K562 (cell line): ENCODE measurements around the gene ENTREP3. TPM values are rescaled to one million over a fixed set of nuclear protein-coding genes. Genes with fewer than 3 reads are reported as not detected.

Experiments
- BCOR ChIP-seq: fragments of 450-650 bp; IDR thresholded peaks from 2 replicates; pipeline ENCODE4 v1.6.1; 2016
- CCNT2 ChIP-seq: IDR thresholded peaks from 2 replicates; pipeline ENCODE4 v1.6.1; 2011; ENCODE audit warnings: borderline replicate concordance, low read depth, mild to moderate bottlenecking, moderate library complexity, mixed read lengths, low read length; ENCODE audit not compliant: insufficient read length; ENCODE audit errors: extremely low read depth
- CEBPG ChIP-seq, 3 experiments: fragments of 200-800 bp in 1 of 3; sonication (Bioruptor generic) in 1 of 3; sonication (generic) in 1 of 3; formaldehyde crosslinking in 1 of 3; IDR thresholded peaks in 2 of 3; conservative IDR thresholded peaks in 1 of 3; 2 replicates each; pipeline versions ENCODE4 v1.6.1 to v1.8.0; 2016 to 2022; ENCODE audit warnings: missing compliant biosample characterization in 2 of 3, missing genetic modification characterization in 2 of 3, mild to moderate bottlenecking in 1 of 3, missing genetic modification reagents in 1 of 3
- CGGBP1 ChIP-seq: fragments of 250-450 bp; sonication (Bioruptor Pico); IDR thresholded peaks from 2 replicates; pipeline ENCODE4 v1.9.0; 2021; ENCODE audit warnings: mild to moderate bottlenecking
- FOXA3 ChIP-seq, 2 experiments: fragments of 450-650 bp in 1 of 2; sonication (generic) in 1 of 2; formaldehyde crosslinking; IDR thresholded peaks in 1 of 2; conservative IDR thresholded peaks in 1 of 2; 2 replicates each; pipeline versions ENCODE4 v1.4.0 to v1.8.0; 2020 to 2022; ENCODE audit warnings: mild to moderate bottlenecking in 2 of 2, missing genetic modification reagents in 1 of 2
- FOXJ2 ChIP-seq: fragments of 200-800 bp; sonication (Bioruptor generic); IDR thresholded peaks from 2 replicates; pipeline ENCODE4 v1.6.1; 2016; ENCODE audit warnings: missing genetic modification characterization, missing compliant biosample characterization
- FOXO4 ChIP-seq: fragments of 450-650 bp; formaldehyde crosslinking; IDR thresholded peaks from 2 replicates; pipeline ENCODE4 v1.4.0; 2020; ENCODE audit warnings: mild to moderate bottlenecking, moderate library complexity
- GTF2F1 ChIP-seq: IDR thresholded peaks from 2 replicates; pipeline ENCODE4 v1.6.1; 2011; ENCODE audit warnings: low read depth, low read length, improper control_type of control experiment
- L3MBTL2 ChIP-seq: fragments of 450-650 bp; IDR thresholded peaks from 2 replicates; pipeline ENCODE4 v1.6.1; 2016; ENCODE audit warnings: mild to moderate bottlenecking, moderate library complexity
- MEF2D ChIP-seq: conservative IDR thresholded peaks from 2 replicates; pipeline ENCODE4 v1.6.1; 2016; ENCODE audit warnings: low read depth, missing genetic modification characterization, missing compliant biosample characterization
- MLX ChIP-seq, 2 experiments: fragments of 450-650 bp in 1 of 2; sonication (generic) in 1 of 2; formaldehyde crosslinking; conservative IDR thresholded peaks; 2 replicates each; pipeline versions ENCODE4 v1.4.0 to v1.8.1; 2020 to 2022; ENCODE audit warnings: mild to moderate bottlenecking in 1 of 2, missing genetic modification reagents in 1 of 2
- POU5F1 ChIP-seq: fragments of 150-350 bp; IDR thresholded peaks from 2 replicates; pipeline ENCODE4 v1.6.1; 2014; ENCODE audit warnings: borderline replicate concordance, low read length, low read depth, mild to moderate bottlenecking; ENCODE audit not compliant: partially characterized antibody
- TAF7 ChIP-seq: fragments of 450-650 bp; IDR thresholded peaks from 2 replicates; pipeline ENCODE4 v1.6.1; 2016; ENCODE audit warnings: missing genetic modification characterization, missing compliant biosample characterization
- TCF7L2 ChIP-seq: fragments of 150-350 bp; IDR thresholded peaks from 2 replicates; pipeline ENCODE4 v1.6.1; 2016; ENCODE audit warnings: low read depth, mild to moderate bottlenecking, low read length, moderate library complexity
- THAP12 ChIP-seq: fragments of 250-450 bp; sonication (Bioruptor Pico); IDR thresholded peaks from 2 replicates; pipeline ENCODE4 v1.9.0; 2021; ENCODE audit warnings: mild to moderate bottlenecking, inconsistent platforms
- YY1 ChIP-seq, 3 experiments: IDR thresholded peaks; 2 replicates each; pipeline ENCODE4 v1.6.1; 2011; ENCODE audit warnings: low read length in 2 of 3, mild to moderate bottlenecking in 2 of 3, moderate library complexity in 2 of 3, borderline replicate concordance in 1 of 3, control low read depth in 1 of 3, low read depth in 1 of 3; ENCODE audit not compliant: insufficient read depth in 3 of 3, insufficient replicate concordance in 2 of 3, control insufficient read depth in 1 of 3, insufficient read length in 1 of 3; ENCODE audit errors: extremely low read depth in 1 of 3
- ZNF133 ChIP-seq: fragments of 250-450 bp; sonication (Bioruptor Pico); IDR thresholded peaks from 2 replicates; pipeline ENCODE4 v1.4.0; 2020; ENCODE audit warnings: mild to moderate bottlenecking
- ZNF586 ChIP-seq: fragments of 450-650 bp; formaldehyde crosslinking; conservative IDR thresholded peaks from 2 replicates; pipeline ENCODE4 v1.4.0; 2020; ENCODE audit warnings: mild to moderate bottlenecking, moderate library complexity
- ZZZ3 ChIP-seq: fragments of 450-650 bp; IDR thresholded peaks from 2 replicates; pipeline ENCODE4 v1.6.1; 2016; ENCODE audit warnings: antibody characterized with exemption, mild to moderate bottlenecking, moderate library complexity
- polyA plus RNA-seq, 8 experiments: library from polyadenylated mRNA; depleted of rRNA in 4 of 8; stranded (reverse) in 5 of 8; unstranded in 3 of 8; fragments of >200 nt; fragmentation: Nextera tagmentation in 2 of 8; fragmentation: Illumina TruSeq in 1 of 8; extraction: Ambion mirVana in 2 of 8; extraction: Trizol in 1 of 8; gene quantifications; 2 replicates each; pipeline versions ENCODE4 v1.2.1 to v1.2.3, GENCODE V29; 2011 to 2014; ENCODE audit warnings: inconsistent platforms in 1 of 8, missing spikeins in 1 of 8
- total RNA-seq, 7 experiments: library from RNA; depleted of rRNA in 6 of 7; stranded (reverse); fragments of >200 nt in 6 of 7; fragmentation: Illumina TruSeq in 2 of 7; extraction: Trizol in 2 of 7; gene quantifications; 2 replicates each; pipeline versions ENCODE4 v1.2.1 to v1.2.3, GENCODE V29; 2011 to 2021; ENCODE audit warnings: low replicate concordance in 1 of 7

The ENTREP3 gene
- total and polyA plus RNA-seq, 9 of the 15 experiments (the other 6 are each of a cell fraction or from before 2014, with no cell fraction given) = 1.9 to 41.8 (median 5.9) TPM

- TF ChIP-seq CEBPG (CRISPR knock-in tag; IDR thresholded peaks at IDR 0.05) (peak; percentile 30; the same call in 1 of the 2 replicates), CEBPG (tag; conservative IDR thresholded peaks at IDR 0.05 in 1 of 2, IDR thresholded peaks at IDR 0.05 in 1 of 2) (no peak), TCF7L2 (no peak), FOXO4 (CRISPR knock-in tag) (peak; percentile 85; the same call in 1 of the 2 replicates), MLX (CRISPR knock-in tag; conservative IDR thresholded peaks at IDR 0.05) (peak in 1 of 2 experiments; percentile 86; a peak in 2 of 4 replicates), MEF2D (no peak), BCOR (no peak), FOXJ2 (tag) (0 out of 2 replicates have a peak, but pooled peaks have one; percentile 45), CGGBP1 (CRISPR knock-in tag) (no peak), ZNF586 (CRISPR knock-in tag) (peak; percentile 37; the same call in 1 of the 2 replicates), POU5F1 (no peak), CCNT2 (peak; percentile 60), ZNF133 (CRISPR knock-in tag) (no peak), THAP12 (CRISPR knock-in tag) (0 out of 2 replicates have a peak, but pooled peaks have one; percentile 9), TAF7 (tag) (no peak), FOXA3 (CRISPR knock-in tag; conservative IDR thresholded peaks at IDR 0.05 in 1 of 2, IDR thresholded peaks at IDR 0.05 in 1 of 2) (peak; percentile 55 to 56), ZZZ3 (no peak), GTF2F1 (no peak), L3MBTL2 (peak; percentile 79), YY1 (IDR thresholded peaks at IDR 0.05; ENCODE audit: borderline replicate concordance in 1 of 3, control insufficient read depth in 1 of 3, extremely low read depth in 1 of 3, insufficient read depth in 3 of 3, insufficient read length in 1 of 3, insufficient replicate concordance in 2 of 3, low read depth in 1 of 3, low read length in 2 of 3) (peak in 2 of 3 experiments; percentile 52 to 61)
These were observed 6.8 kb upstream of the ENTREP3 start, which contains the start of gene SCAMP3 (continued) for GRCh38 chr1:155261852-155262673.
